K562 (cell line): ENCODE data around the gene KIF25. TPM values are rescaled to one million over a fixed set of nuclear protein-coding genes. Genes with fewer than 3 reads are reported as not detected.

ENCODE experiments used
- CHD7 ChIP-seq: fragments of 200-600 bp; sonication (generic); IDR thresholded peaks from one replicate; pipeline ENCODE4 v1.6.1; 2012; ENCODE audit warnings: mild to moderate bottlenecking, low read depth, low read length, inconsistent platforms
- CXXC5 ChIP-seq: fragments of 250-450 bp; sonication (Bioruptor Pico); IDR thresholded peaks from 2 replicates; pipeline ENCODE4 v1.8.0; 2022; ENCODE audit warnings: inconsistent platforms, mild to moderate bottlenecking, moderate library complexity
- ERF ChIP-seq: fragments of 450-650 bp; formaldehyde crosslinking; IDR thresholded peaks from 2 replicates; pipeline ENCODE4 v1.4.0; 2020; ENCODE audit warnings: mild to moderate bottlenecking, mixed read lengths
- MCM7 ChIP-seq, 2 experiments: fragments of 450-650 bp; IDR thresholded peaks; 2 replicates each; pipeline ENCODE4 v1.6.1; 2016 to 2018
- SIN3A ChIP-seq, 2 experiments: fragments of 150-350 bp in 1 of 2; IDR thresholded peaks; 2 replicates each; pipeline ENCODE4 v1.6.1; 2011 to 2016; ENCODE audit warnings: borderline replicate concordance in 2 of 2, low read depth in 2 of 2, low read length in 2 of 2, mild to moderate bottlenecking in 2 of 2, moderate library complexity in 2 of 2; ENCODE audit not compliant: control insufficient read depth in 1 of 2
- TCF7L2 ChIP-seq: fragments of 150-350 bp; IDR thresholded peaks from 2 replicates; pipeline ENCODE4 v1.6.1; 2016; ENCODE audit warnings: low read depth, mild to moderate bottlenecking, low read length, moderate library complexity
- TEAD1 ChIP-seq, 2 experiments: fragments of 450-650 bp in 1 of 2; sonication (generic) in 1 of 2; formaldehyde crosslinking; IDR thresholded peaks; 2 replicates each; pipeline versions ENCODE4 v1.4.0 to v1.8.0; 2020 to 2022; ENCODE audit warnings: mild to moderate bottlenecking in 2 of 2, missing genetic modification reagents in 1 of 2
- UBTF ChIP-seq, 2 experiments: IDR thresholded peaks; 2 replicates each; pipeline ENCODE4 v1.6.1; 2012; ENCODE audit warnings: improper control_type of control experiment in 2 of 2, low read depth in 2 of 2, low read length in 2 of 2, borderline replicate concordance in 1 of 2
- ZNF398 ChIP-seq: fragments of 250-450 bp; sonication (Bioruptor Pico); IDR thresholded peaks from 2 replicates; pipeline ENCODE4 v1.8.0; 2021; ENCODE audit warnings: moderate library complexity, mild to moderate bottlenecking, inconsistent platforms
- ZNF79 ChIP-seq: fragments of 250-450 bp; sonication (Bioruptor Pico); IDR thresholded peaks from 2 replicates; pipeline ENCODE4 v1.4.0; 2020; ENCODE audit warnings: low read depth, mild to moderate bottlenecking, moderate library complexity
- polyA plus RNA-seq, 8 experiments: library from polyadenylated mRNA; depleted of rRNA in 4 of 8; stranded (reverse) in 5 of 8; unstranded in 3 of 8; fragments of >200 nt; fragmentation: Nextera tagmentation in 2 of 8; fragmentation: Illumina TruSeq in 1 of 8; extraction: Ambion mirVana in 2 of 8; extraction: Trizol in 1 of 8; gene quantifications; 2 replicates each; pipeline versions ENCODE4 v1.2.1 to v1.2.3, GENCODE V29; 2011 to 2014; ENCODE audit warnings: inconsistent platforms in 1 of 8, missing spikeins in 1 of 8
- total RNA-seq, 7 experiments: library from RNA; depleted of rRNA in 6 of 7; stranded (reverse); fragments of >200 nt in 6 of 7; fragmentation: Illumina TruSeq in 2 of 7; extraction: Trizol in 2 of 7; gene quantifications; 2 replicates each; pipeline versions ENCODE4 v1.2.1 to v1.2.3, GENCODE V29; 2011 to 2021; ENCODE audit warnings: low replicate concordance in 1 of 7

Gene KIF25
- total and polyA plus RNA-seq, 9 of the 15 experiments (the other 6 are each of a cell fraction or from before 2014, with no cell fraction given) = 0.04 to 0.49 (median 0.23) TPM; not detected in 5

- TF ChIP-seq CXXC5 (CRISPR knock-in tag) (0 out of 2 replicates have a peak, but pooled peaks have one; percentile 43), ERF (CRISPR knock-in tag) (no peak), UBTF (IDR thresholded peaks at IDR 0.05; ENCODE audit: borderline replicate concordance in 1 of 2, low read depth in 2 of 2, low read length in 2 of 2) (0 out of 4 replicates have a peak, but pooled peaks of 1 of the 2 experiments have one; percentile 9), MCM7 (IDR thresholded peaks at IDR 0.05) (no peak), CHD7 (no peak), TCF7L2 (no peak), ZNF79 (CRISPR knock-in tag) (no peak), ZNF398 (CRISPR knock-in tag) (no peak), TEAD1 (CRISPR knock-in tag; IDR thresholded peaks at IDR 0.05) (peak in 1 of 2 experiments; percentile 73; a peak in 1 of 4 replicates), SIN3A (IDR thresholded peaks at IDR 0.05; ENCODE audit: borderline replicate concordance in 2 of 2, control insufficient read depth in 1 of 2, low read depth in 2 of 2, low read length in 2 of 2) (no peak)
Observed at GRCh38 chr6:168035098-168035660, 37.7 kb downstream of the KIF25 start (continued).
